ENCODE measurements around the gene DZIP3.

The DZIP3 gene, protein sequence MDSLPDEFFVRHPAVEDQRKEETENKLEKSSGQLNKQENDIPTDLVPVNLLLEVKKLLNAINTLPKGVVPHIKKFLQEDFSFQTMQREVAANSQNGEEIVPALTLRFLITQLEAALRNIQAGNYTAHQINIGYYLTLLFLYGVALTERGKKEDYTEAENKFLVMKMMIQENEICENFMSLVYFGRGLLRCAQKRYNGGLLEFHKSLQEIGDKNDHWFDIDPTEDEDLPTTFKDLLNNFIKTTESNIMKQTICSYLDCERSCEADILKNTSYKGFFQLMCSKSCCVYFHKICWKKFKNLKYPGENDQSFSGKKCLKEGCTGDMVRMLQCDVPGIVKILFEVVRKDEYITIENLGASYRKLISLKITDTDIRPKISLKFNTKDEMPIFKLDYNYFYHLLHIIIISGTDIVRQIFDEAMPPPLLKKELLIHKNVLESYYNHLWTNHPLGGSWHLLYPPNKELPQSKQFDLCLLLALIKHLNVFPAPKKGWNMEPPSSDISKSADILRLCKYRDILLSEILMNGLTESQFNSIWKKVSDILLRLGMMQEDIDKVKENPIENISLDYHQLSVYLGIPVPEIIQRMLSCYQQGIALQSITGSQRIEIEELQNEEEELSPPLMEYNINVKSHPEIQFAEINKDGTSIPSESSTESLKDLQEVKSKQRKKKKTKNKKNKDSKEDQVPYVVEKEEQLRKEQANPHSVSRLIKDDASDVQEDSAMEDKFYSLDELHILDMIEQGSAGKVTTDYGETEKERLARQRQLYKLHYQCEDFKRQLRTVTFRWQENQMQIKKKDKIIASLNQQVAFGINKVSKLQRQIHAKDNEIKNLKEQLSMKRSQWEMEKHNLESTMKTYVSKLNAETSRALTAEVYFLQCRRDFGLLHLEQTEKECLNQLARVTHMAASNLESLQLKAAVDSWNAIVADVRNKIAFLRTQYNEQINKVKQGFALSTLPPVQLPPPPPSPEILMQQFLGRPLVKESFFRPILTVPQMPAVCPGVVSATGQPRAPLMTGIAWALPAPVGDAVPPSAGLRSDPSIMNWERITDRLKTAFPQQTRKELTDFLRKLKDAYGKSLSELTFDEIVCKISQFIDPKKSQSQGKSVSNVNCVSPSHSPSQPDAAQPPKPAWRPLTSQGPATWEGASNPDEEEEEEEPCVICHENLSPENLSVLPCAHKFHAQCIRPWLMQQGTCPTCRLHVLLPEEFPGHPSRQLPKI

DNA sequence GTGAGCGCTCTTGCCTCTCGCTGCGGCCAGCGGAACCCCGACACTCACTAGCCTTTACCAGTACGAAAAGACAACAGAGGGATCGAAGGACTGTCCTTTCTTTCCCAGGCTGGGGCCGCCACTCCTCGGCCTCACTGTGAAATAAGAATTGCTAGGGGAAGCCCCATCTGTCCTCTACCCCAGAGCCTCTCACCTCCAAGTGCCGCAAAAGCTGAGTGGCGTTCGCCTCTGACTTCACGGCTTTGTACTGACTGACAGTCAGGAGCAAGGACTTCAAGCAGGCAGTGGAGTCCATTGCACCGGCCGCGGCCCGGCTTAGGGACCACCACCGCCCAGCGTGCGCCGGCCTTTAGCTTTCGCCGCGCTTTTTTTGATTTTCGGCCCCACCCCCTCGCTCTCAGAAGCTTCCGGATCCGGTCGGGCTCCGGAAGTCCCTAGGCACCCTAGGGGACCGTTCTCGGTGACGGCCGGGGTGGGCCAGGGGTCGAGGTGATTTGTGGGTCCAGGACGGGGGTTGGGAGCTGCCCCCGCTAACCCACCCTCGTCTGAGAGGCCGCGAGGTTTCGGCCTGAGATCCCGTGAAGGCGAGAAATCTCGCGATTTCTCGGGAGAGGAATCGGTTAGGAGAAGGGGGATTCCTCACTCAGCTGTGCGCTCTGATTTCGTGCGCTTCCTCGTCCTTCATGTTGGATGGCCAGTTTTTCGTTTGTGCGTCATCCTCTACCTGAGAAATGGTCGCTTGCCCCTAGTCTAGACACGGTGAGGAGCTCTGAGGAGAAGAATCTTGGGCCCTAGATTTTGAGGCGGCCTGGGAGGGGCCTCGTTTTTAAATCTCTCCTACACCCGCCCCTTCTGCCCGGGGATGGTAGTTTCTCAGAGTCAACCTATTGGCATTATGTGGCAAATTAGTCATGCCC is at the start of gene DZIP3, which contains the start of gene CIP2A:
Gene DZIP3 (plus strand): TSS at position 642 of the 917 bp plus-strand sequence. CDS start 15,685 bp downstream, outside the sequence.
Gene CIP2A (minus strand): TSS at position 358 of the 917 bp plus-strand sequence. CDS start 63 bp downstream, at position 295.
- DNase-seq (ENCODE audit: low read depth) = peak; percentile 80

DNA sequence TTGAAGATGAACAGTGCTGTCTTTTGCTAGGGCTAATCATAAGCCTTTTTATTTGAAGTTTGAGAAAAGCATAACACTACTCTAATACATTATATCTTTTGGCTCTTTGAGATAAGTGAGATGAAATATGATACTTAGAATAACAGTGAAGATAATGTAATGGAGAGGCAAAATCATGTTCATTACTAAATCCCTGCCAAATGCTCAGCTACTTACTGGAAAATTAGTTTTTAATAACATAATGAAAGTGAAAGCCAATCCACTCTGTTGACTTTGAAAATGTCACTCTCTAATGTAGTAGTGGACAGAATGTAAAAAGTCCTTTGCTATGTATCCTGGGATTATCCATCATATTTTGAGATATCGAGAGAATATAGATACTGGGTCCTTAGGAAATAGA is 43.3 kb upstream of the DZIP3 start:
- no peak for DNase-seq (ENCODE audit: low read depth)

DNA sequence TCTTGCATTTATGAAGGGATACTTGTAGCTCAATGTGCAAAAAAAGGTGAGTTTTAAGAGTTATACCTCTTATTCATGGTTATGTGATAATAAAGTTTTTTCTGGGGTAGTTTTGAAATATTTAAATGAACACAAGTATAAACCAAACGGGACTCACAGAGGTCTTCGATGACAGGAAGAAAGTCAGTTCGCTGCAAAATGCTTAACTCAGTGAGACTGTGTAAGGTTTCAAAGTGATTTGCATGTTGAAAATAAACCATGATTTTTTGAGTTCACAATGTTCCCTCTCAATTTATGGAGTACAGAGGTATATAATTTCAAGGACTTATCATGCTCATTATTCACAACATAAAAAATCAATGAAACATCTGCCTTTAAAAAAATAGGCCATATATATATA is 42.8 kb upstream of the DZIP3 start:
- DNase-seq (ENCODE audit: low read depth) = no peak

DNA sequence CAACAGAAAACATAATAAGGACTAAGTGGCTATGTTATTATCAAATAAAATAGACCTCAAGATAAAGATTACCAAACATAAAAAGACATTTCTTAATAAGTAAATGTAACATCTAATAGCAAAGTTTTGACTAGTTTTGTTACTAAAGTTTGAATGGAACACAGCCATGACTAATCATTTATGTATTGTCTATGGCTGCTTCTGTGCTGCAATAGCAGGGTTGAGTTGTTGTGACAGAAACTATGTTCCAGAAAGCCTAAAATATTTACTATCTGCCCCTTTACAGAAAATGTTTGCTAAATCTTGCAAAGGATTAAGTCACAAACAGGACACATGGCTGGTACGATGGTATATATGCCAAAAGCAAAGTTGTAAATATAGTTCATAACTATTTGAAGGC is 41.2 kb upstream of the DZIP3 start:
- no peak for DNase-seq (ENCODE audit: low read depth)

DNA sequence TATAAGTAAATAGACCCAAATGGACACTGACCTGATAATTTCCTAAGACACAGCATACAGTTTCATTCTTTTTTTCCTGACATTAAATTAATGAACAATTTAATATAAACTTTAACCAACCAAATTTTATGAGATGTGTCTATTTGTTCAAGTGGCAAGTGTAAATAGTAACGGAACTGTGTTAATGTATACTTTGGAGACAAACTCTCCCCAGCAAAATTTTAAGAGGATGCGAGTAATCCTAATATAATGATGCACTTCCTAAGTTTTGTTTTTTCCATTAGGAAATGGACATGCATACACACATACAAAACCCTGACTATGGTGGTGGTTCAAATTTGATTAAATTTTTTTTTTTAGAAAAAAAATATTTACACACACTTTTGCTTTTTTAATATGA is 40.6 kb upstream of the DZIP3 start:
- DNase-seq (ENCODE audit: low read depth) = no peak

DNA sequence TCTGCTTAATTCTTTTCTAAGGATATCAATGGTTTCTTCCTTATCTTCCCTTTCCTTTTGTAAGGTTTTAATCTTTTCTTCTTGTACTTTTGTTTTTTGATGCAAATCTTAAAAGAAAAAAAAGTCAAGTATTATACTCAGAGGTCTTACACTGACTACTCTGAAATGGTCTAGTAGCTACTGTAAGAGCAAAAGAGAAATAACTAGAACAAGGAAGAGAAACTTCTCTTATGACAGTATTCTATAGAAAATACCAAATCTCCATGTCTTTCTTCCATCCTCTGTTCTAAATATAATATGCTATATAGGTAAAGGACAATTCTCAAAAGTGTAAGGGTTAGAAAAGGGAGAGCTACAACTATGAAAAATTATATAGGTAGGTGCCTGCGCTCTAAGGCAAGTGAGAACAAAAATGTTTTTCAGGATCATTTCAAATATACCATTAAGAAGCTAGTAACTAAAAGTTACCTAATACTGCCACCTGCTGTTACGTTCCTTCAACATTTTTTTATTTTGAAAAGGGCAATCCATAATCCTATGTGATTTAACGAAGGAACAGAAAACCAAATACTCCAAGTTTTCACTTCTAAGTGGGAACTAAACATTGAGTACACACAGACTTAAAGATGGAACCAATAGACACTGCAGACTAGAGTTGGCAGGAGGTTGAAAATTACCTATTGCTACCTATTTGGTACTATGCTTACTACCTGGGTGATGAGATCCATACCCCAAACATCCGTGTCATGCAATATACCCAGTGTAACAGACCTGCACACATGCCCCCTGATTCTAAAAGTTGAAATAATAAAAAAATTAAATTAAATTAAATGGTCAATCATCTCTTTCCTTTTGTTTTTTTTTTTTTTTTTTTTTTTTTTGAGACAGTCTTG is 37.0 kb upstream of the DZIP3 start:
- DNase-seq (ENCODE audit: low read depth) = no peak

DNA sequence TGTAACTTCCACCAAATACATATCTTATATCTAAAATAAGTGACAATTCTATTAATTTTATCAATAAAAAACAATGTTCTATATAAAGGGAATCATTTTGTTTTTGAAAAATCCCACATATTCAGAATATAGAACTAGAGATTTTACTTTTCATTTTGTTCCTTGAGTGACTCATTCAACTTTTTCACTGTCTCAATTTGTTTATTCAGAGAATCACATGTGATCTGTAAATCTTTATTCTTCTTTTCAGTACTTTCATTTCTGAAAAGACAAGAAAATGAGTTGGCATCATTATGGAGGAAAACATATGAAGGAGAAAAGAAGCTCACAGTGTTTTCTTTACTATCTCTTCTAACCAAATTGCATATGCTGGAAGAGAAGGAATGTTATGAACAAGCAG is 35.3 kb upstream of the DZIP3 start:
- DNase-seq (ENCODE audit: low read depth) = no peak

DNA sequence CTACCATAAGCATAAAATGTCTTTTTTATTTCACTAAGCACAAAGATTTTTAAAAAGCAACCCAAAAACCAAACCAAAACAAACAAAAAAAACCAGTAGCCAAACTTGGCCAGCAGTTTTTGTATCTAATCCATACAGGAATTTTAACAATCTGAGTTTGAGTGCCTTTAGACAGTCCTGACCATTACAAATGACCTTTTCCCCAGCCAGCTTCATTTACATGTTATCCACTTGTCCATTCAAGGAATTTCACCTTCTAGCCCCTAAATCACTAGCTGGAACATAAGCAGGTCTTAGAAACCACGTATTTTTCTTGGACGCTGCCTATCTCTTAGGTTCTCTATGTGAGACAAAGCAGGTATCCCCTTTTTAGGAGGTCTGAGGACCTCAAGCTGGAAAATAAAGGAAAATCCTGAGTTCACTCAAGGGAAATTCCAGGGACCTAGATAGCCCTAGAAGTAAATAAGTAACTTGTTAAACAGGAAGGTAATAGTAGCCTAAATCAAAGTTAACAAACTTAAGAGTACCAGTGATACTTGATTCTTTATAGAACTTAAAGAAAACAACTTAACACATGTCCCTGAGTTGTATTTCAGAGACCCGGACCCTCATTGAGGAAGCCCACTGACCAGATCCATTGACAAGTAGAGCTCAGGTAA is 34.5 kb upstream of the DZIP3 start:
- no peak for DNase-seq (ENCODE audit: low read depth)

DNA sequence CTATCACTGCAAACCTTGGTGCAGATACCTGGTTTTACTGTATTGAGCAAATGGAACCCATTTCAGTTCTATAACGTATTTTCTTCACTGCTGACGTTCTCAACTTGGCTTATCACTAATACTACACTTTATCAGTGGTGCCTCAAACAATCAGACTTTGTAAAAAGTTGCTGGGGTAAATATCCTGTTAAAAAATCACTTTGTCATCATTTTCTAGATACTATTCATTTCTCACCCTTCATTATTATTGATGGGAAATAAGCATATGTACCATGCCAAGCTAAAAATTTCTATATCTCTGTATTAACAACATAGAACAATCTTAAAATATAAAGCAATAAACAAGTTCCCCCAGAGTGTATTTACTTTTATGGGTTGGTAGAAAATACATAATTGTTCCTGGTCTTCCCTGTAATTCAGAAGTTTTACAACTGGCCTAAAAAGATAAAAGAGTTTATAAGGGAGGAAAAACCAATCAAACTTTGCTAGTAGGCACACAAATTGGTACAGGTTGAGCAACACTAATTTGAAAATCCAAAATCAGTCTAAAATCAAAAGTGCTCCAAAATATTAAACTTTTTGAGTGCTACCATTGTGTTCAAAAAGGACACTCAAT is 33.4 kb upstream of the DZIP3 start:
- no peak for DNase-seq (ENCODE audit: low read depth)

DNA sequence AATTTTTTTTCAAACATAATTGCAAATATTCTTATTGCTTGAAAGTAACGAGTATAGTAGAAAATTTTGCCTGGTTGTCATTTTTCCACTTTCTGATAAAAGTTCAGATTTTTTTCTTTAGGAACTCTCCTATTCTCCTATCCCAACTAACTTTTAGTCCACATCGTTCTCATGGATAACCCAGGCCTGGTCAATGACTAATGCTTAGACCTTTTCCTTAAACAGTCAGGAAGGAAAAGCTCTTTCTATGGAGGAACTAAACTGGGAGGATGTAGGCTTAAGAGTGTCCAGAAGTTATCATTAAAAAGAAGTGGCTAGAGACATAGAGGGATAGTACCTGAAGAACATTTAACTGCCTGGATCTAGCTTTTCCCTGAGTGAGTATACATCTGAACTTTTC is 27.0 kb upstream of the DZIP3 start:
- no peak for DNase-seq (ENCODE audit: low read depth)

DNA sequence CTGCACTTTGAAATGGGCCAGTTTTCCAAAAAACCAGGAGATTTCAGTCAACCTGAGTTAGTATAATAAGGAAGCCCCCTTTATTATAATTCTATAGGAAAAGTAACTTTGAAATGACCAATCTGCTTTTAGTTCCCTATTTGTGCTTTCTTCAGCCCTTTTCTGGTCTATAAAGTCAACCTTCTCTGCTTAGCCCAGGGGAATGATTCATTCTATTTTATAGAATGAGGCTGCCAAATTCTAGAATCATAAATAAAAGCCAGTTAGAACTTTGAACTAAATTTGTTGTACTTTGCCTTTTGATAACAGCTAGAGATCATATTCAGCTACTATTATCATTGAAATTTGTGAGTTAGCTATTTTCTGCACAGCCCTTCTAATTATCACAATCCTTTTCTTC is 25.0 kb upstream of the DZIP3 start:
- no peak for DNase-seq (ENCODE audit: low read depth)

DNA sequence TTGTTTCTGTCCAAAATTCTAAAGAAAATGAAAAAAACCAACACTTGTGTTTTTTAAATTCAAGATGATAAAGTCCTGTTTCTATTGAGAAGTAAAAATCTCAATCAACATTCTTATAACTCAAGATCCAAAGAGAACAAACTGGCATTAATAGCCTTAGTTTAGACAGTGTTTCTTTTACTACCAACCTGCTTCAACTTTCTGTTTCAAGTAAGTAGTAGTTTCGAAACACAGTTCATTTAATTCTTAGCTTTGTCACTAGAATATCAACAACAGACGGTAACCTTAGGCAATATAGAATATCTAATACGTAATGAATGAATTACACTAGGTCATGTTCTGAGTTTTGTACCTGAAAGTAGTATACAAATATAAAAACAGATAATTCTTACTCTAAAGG is 24.0 kb upstream of the DZIP3 start:
- no peak for DNase-seq (ENCODE audit: low read depth)

DNA sequence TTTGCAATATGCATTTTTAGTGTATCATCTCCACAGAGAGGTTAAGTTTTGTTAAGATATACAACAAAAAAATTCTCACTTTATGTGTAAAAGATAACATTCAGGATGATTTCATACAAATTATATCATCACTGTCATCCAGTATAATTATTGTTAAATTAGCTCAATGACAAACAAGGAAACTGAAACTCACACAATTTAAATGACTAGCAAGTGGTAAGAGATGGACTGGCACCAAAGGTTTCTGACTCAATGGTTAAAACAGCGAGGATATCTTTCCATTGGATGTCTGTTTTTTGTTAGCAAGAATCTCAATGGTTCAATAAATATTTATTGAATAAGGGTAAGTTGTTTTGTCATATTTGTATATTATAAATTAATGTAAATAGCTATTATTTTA is 22.9 kb upstream of the DZIP3 start:
- no peak for DNase-seq (ENCODE audit: low read depth)

DNA sequence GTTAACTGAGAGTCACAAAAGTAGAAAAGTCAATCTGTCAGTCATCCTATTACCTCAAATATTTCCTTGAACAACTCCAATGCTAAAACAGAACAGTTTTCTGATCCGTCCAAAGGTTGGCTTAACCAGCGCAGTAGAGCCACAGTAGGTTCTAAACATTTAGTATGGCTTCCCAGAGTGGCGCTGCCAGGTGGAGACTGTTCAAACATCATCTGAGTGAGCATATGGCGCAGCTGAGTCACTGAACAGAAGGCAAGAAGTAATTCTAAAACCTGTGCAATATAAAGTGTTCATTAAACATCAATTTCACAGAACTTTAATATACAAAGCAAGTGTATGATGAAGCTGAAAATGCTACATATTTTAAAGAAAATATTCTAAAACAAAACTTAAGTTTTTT is 20.2 kb upstream of the DZIP3 start:
- no peak for DNase-seq (ENCODE audit: low read depth)

DNA sequence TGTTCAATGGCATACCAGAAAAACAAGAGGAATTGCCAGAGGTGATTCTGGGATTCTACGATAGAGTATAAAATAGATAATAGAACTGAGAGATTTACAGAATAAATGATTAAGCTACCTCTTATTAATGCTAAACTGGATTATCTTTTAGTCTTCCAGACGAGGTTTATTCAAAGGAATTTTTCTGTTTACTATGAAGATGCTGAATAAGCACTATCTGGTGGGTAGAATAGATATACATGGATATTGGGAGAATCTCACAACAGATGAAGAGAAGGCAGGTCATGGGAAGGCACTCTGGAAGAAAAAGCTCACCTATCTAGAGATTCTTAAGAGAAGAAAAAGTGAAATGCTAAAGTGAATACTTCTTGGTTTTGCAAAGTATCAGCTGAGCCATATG is 11.5 kb upstream of the DZIP3 start:
- no peak for DNase-seq (ENCODE audit: low read depth)

DNA sequence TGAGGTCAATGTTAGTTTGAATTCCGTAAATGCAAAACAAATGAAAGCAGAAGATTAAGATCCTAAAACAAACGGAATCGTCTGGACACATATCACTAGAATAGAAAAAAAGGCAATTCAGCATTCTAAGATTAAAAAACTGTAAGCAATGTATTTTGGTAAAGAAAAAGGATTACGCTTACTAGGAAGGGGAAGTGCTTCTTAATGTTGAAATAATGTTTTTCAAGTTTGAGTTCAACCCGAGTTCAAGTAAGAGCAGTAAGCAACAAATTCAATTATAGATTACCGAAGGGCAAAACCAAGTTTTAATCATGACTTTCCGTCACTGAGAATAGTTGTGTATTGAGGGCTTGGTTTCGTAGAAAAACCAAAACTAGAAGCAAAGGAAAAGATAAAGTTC is 921 bp upstream of the DZIP3 start:
- DNase-seq (ENCODE audit: low read depth) = no peak

DNA sequence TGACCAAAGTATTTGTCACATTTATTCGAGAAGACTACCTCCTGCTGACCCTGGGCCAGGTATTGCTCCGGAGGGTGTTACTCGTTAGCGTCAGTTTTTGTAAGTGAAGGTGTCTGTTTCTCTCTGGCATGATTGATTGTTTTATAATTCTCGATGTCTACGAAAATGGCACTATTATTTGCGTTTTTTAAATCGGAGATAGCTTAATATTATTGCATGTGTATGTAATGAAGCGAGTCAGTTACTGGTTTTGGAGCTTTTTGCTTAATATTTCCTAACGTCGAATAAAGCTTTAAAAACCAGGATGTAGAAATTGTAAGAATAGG is 439 bp downstream of the DZIP3 start:
- DNase-seq (ENCODE audit: low read depth) = no peak

DNA sequence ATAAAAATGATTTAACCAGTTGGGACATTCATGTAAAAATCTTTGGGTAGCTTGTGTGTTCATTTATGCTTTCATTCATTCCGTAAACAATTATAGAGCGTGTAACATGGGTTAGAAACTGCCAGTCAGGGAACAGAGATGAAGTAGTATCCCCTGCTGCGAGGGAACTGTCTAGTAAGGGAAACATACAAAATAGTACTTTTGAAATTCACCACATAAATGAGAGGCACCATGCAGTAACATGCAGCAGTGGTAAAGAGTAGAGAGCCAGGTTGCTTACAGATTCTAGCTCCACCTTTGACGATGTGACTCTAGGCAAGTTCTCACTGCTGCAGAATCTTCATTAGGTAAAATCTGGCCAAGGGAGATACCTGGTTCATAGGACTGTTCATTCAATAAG is 938 bp downstream of the DZIP3 start:
- DNase-seq (ENCODE audit: low read depth) = no peak

DNA sequence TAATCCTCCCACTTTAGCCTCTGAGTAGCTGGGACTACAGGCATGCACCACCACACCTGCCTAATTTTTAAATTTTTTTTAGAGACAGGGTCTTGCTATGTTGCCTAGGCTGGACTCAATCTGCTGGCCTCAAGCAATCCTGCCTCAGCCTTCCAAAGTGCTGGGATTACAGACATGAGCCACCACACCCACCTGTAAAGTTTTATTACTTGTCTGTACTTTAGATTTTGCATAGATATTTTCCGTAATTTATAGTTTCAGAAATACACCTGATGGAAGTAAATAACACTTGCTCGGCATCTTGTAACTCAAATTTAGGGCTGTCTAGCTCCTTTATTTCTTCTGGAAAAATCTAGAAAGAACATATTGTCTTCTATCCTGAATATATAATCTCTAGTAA is 5.8 kb downstream of the DZIP3 start:
- no peak for DNase-seq (ENCODE audit: low read depth)

DNA sequence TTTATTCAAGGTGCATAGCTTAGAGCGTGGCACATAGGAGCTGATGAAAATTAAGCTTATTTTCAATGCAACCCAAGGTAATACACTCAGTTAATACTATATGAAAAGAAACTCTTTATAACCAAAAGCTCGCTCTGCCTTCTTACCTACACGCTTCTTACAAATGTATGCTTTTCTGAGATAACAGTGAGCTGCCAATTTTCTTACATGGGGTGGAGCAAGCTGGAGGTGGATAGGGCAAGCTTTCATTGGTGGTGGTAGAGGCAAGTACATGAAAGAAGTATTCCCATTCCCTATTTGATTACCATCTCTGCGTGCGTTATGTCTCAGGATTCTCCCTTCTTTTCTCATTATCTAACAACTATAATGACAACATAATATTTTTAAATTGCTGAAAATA is 8.9 kb downstream of the DZIP3 start:
- DNase-seq (ENCODE audit: low read depth) = no peak

All from activated T-cell treated with anti-CD3 and anti-CD28 coated beads for 24 hours (primary cell).